VCaP (cell line): Measurements from ENCODE around the gene SEMA5B.

Experiments used
- H3K27ac ChIP-seq: fragments of 450-650 bp; 2 replicates; pipeline ENCODE4 v1.5.1; 2017
- TF ChIP-seq, protein P1 (sequence below): fragments of 450-650 bp; conservative IDR thresholded peaks from 2 replicates; pipeline ENCODE4 v1.5.1; 2017; ENCODE audit warnings: mild to moderate bottlenecking, moderate library complexity

The SEMA5B gene

DNA sequence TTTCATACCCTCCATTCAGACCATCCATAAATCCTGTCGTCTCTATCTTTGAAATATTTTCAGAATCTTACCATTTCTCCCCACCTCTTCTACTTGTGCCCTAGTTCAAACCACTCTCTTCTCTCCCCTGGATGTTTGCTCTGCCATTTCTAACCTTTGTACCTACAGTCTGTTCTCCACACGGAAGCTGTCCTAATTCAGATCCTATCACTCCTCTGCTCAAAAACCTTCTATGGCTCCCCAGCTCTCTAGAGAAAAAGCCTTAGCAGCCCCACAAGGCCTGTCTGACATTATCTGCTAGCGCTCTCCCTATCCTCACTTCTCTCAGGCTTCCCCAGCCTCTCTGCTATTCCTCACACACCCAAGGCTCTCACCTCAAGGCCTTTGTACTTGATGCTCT is 4.5 kb upstream of the SEMA5B start:
- TF ChIP-seq, protein P1, sequence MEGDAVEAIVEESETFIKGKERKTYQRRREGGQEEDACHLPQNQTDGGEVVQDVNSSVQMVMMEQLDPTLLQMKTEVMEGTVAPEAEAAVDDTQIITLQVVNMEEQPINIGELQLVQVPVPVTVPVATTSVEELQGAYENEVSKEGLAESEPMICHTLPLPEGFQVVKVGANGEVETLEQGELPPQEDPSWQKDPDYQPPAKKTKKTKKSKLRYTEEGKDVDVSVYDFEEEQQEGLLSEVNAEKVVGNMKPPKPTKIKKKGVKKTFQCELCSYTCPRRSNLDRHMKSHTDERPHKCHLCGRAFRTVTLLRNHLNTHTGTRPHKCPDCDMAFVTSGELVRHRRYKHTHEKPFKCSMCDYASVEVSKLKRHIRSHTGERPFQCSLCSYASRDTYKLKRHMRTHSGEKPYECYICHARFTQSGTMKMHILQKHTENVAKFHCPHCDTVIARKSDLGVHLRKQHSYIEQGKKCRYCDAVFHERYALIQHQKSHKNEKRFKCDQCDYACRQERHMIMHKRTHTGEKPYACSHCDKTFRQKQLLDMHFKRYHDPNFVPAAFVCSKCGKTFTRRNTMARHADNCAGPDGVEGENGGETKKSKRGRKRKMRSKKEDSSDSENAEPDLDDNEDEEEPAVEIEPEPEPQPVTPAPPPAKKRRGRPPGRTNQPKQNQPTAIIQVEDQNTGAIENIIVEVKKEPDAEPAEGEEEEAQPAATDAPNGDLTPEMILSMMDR, result no peak
- no peak overlapping the region for H3K27ac ChIP-seq

DNA sequence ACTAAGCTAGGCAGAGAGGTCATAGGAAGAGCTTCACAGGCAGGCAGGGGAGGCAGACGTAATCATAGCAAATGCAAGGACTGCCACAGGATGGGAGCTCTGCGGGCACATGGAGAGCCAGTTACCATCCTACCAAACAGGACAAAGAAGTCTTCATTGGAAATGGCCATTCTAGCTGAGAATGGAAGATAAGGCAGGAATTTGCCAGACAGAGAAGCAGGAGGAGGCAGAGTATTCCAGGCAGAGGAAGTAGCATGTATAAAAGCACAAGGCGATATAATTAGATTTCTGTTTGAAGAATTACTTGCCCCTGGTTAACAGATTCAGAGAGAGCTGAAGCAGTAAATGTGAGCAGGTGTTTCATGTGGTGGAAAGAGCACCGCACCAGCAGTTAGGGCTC is 3.5 kb upstream of the SEMA5B start:
- no peak overlapping the region for H3K27ac ChIP-seq
- TF ChIP-seq, protein P1, result no peak

DNA sequence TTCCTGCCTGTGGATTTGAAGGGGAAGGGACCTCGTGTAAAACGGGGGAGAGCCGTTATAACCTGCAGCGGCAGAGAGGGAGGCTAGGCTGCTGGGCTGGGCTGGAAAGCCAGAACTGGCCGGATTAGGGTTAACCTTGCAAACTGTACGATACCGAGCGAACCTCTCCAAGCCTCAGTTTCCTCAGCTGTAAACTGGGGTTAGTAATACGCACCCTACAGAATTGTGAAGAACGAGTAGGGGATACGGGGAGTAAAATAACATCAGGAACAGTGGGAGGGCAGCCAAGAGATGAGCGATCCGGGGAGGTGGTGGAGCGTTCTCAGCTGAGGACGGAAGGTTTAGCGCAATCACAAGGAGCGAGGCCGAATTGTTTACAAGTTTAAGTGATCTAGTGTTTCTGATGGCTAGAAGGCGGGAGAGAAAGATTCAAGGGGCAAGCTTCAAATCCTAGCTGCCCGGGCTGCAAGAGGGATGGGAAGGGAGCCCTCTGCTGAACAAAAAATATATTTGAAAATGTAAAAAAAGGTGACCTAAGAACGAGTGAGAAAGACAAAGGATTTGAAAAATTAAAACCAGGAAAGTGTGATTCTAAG is 768 bp upstream of the SEMA5B start:
- peak overlapping the region; percentile 27; the same call in 1 of the 2 replicates for H3K27ac ChIP-seq
- TF ChIP-seq, protein P1, result peak; percentile 74

DNA sequence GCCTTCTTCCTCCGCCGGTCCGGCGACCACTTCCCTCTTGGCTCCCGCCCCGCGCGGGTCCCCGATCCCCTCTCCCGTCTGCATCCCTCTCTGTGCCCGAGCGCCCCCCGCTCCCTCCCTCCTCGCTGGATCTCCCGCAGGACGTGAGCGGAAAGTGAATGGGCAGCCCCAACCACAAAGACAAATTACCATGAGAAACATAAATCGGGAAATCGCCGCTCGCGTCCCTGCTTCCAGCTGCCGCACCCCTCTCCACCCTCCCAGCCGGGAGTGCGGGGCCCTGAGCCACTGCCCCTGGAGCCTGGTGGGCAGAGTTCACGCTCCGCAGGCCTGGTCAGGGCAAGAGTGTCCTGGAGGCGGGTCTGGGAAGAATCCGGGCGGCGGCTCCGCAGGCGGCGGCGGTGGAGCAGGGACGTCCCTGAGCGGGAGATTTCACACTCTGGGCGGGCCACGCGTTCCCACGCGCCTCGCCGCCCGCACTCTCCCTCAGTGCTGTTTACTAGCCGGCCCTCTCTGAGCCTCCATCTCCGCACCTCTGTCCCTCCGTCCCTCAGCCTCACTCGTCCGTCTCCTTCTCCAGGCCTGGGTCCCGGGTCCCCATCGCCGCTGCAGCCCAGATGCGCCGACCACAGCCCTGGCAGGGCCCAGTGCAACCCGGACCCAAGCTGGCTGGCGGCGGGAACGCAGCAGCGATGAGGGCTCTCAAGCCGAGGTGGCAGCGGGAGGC is 835 bp downstream of the SEMA5B start:
- H3K27ac ChIP-seq, result no peak overlapping the region

DNA sequence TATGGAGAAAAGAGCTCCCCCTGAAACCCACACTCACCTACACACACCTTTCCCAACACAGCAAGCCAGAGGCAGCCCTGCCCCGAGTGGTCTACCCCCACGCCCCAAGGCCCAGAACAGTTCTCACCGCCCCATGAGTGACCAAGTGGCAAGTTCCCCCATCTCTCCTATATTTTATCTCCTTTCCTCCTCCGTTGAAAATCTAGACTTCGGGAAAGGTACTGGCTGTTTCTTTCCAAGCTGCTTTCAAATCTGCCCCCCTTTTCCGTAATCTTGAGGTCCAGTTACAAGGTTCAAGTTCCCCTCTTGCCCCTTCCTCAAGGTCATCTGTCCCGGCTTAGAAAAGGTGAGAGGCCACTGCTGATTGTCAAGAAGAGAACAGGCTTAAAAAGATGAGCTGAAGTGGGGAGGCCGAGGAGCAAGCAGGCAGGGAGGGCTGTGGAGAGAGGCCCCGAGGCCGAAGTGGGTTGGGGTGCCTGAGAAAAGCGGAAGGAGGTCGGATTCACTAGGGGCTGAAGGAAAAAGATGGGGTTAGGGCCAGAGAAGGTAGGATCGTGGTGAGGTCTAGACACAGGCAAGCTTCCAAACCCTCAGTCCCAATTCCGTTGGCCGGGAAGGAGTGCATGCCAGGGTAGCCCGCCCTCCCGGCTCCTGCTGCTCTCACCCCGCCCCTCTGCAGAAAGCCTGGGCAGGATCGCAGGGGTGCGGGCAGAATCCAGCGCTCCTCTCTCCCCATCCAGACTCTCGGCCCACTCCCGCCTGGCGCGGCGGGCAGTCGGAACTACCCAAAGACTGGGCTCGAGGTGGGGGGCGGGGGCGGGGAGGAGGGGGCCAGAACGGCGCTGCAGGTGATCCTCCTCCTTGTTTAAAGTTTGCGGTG is 1.7 kb downstream of the SEMA5B start:
- TF ChIP-seq, protein P1, result no peak
- no peak overlapping the region for H3K27ac ChIP-seq

More for the DNA sequence above, 835 bp downstream of the SEMA5B start:
- TF ChIP-seq, protein P1, result no peak

DNA sequence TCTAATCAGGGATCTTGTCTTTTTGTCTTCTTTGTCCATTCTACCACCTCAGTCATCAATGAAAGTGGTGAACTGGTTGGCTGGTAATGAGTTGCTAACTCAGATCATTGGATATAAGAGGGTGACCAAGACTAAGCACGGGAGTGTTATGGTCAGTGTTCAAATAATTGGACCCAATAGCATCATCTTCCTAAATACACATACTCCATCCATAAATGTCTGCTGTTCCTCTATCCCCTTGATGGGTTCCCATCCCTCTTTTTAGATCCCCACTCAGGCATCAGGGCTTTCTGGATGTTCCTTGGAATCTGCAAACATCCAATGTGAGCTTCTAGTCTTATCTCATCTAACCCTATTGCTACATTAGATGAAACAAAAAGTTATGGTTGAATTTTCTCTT is 3.5 kb downstream of the SEMA5B start:
- no peak overlapping the region for H3K27ac ChIP-seq
- TF ChIP-seq, protein P1, result no peak

DNA sequence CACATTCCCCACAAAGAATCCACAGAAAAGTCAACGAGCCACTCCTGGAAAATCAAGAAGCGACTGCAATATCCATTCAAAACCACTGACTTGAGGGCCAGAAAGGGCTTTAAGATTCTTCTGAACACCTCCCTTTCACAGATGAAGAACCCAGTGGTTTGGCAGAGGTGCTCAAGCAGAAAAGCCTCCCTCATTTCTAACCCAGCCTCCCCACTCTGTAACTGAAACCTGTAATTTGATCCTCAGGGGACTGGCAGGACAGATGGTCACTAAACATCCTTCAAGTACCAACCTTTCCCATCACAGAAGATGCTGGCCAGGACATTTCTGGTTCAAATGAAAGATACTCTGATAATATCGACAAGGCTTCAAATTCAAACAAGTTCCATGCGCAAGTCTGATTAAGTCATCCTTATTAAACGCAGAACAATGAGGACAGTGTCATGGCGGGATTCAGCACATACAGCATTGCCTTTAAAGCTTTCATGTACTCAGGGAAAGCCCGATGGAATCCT is 5.5 kb downstream of the SEMA5B start:
- TF ChIP-seq, protein P1, result no peak
- H3K27ac ChIP-seq, result no peak overlapping the region
